ENCODE measurements around the gene KLC3.

DNA sequence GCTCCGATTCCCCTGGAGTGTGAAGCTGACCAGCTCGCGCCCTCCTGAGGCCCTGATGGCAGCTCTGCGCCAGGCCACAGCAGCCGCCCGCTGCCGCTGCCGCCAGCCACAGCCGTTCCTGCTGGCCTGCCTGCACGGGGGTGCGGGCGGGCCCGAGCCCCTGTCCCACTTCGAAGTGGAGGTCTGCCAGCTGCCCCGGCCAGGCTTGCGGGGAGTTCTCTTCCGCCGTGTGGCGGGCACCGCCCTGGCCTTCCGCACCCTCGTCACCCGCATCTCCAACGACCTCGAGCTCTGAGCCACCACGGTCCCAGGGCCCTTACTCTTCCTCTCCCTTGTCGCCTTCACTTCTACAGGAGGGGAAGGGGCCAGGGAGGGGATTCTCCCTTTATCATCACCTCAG, 38.1 kb upstream of the KLC3 start:
- TF ChIP-seq POLR2A (IDR thresholded peaks at IDR 0.05; ENCODE audit: low read length) (no peak), GATA1 (IDR thresholded peaks at IDR 0.05; ENCODE audit: low read depth, low read length) (no peak)

Measured in erythroblast (primary cell).